Gastrocnemius medialis (tissue), 4 donors: ENCODE data around the gene PDE4D.

Experiments
- CTCF ChIP-seq, 5 experiments: fragments of 450-650 bp in 3 of 5; fragments of 200-600 bp in 2 of 5; sonication (generic) in 2 of 5; IDR thresholded peaks in 4 of 5; conservative IDR thresholded peaks in 1 of 5; 1 replicate in 4 of 5; 2 replicates in 1 of 5; pipeline ENCODE4 v1.5.1; 2016 to 2019; ENCODE audit warnings: antibody characterized with exemption in 5 of 5, mild to moderate bottlenecking in 3 of 5, moderate library complexity in 3 of 5
- POLR2A ChIP-seq, 2 donors: fragments of 450-650 bp; IDR thresholded peaks; one replicate each; pipeline ENCODE4 v1.6.1; 2017; ENCODE audit warnings: antibody characterized with exemption in 2 of 2, mild to moderate bottlenecking in 2 of 2, moderate library complexity in 2 of 2

- TF ChIP-seq CTCF (IDR thresholded peaks at IDR 0.05 in 4 of 5, conservative IDR thresholded peaks at IDR 0.05 in 1 of 5) (no peak), POLR2A (IDR thresholded peaks at IDR 0.05) (no peak)
Observed at GRCh38 chr5:59001154-59001553, 892.4 kb downstream of the PDE4D start.
